ENCODE data around the gene ZSCAN2. TPM values are rescaled to one million over a fixed set of nuclear protein-coding genes. Genes with fewer than 3 reads are reported as not detected.

ZSCAN2 gene
- total RNA-seq, 1 donor from 2014 or later, result 26.6 TPM

DNA sequence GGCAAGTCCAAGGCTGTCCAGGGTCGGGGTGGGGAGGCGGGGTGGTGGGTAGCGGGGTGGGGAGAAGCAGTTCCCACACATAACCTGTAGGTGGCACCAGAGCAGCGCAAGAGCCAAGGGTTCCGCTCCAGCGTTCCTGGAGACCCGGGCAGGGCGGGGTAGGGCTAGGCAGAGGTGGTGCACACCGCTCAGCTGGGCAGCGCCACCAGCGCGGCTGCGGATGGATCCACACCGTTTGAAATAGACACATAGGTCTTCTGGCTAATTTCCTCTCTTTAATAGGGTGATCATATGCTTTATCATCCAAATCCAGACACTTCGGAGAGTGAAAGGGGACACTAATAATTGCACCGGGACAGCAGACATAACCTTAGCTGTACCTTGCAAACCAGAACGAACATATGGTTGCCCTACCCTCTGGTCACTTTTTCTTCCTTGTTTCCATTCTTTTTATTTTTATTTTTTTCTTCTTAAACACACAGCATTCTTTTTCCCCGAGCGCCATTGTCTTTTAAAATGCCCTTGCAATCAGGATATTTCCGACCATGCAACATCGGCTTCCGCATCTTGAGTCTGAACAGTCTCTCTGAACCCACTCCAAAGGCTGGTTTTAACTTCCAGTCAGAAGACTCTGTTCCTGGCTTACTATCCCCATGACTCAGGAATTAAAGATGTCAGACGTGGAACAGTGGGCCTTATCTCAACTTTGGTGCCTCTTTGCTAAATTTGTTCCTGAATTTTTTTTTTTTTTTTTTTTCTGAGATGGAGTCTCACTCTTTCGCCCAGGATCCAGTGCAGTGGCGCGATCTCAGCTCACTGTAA lies 12.5 kb upstream of the ZSCAN2 start:
- TF ChIP-seq, protein P1, sequence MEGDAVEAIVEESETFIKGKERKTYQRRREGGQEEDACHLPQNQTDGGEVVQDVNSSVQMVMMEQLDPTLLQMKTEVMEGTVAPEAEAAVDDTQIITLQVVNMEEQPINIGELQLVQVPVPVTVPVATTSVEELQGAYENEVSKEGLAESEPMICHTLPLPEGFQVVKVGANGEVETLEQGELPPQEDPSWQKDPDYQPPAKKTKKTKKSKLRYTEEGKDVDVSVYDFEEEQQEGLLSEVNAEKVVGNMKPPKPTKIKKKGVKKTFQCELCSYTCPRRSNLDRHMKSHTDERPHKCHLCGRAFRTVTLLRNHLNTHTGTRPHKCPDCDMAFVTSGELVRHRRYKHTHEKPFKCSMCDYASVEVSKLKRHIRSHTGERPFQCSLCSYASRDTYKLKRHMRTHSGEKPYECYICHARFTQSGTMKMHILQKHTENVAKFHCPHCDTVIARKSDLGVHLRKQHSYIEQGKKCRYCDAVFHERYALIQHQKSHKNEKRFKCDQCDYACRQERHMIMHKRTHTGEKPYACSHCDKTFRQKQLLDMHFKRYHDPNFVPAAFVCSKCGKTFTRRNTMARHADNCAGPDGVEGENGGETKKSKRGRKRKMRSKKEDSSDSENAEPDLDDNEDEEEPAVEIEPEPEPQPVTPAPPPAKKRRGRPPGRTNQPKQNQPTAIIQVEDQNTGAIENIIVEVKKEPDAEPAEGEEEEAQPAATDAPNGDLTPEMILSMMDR (IDR thresholded peaks at IDR 0.05; ENCODE audit: insufficient read depth, low read length, poor library complexity, severe bottlenecking), result peak; percentile 91
- no peak for DNase-seq (ENCODE audit: low read depth)
- no peaks in the 10 kb centered on the region for H3K36me3 ChIP-seq (ENCODE audit: control insufficient read depth, insufficient read depth, low read length)
- no peaks in the 10 kb centered on the region for H3K27me3 ChIP-seq (ENCODE audit: control insufficient read depth, insufficient read depth, low read length)
- H3K4me3 ChIP-seq (ENCODE audit: low read depth, low read length), result peak overlapping the region; percentile 10

DNA sequence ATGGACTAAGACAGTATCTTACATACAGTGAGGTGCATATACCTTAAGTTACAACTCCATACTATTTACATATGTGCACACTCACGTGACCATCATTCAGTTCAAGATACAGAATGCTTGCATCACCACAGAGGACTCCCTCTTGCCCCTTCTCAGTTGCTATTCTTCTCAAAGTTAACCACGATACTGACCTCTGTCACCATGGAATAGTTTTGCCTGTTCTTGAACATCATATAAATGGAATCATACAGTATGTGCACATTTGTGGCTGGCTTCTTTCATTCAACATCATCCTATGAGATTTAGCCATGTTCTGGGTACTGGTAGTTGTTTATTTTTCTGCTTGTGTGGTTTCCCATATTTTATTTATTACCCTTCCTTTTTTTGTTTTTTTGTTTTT lies 10.4 kb upstream of the ZSCAN2 start:
- TF ChIP-seq, protein P1 (IDR thresholded peaks at IDR 0.05; ENCODE audit: insufficient read depth, low read length, poor library complexity, severe bottlenecking), result no peak
- Histone ChIP-seq H3K36me3 (ENCODE audit: control insufficient read depth, insufficient read depth, low read length) (no peaks in the 10 kb centered on the region), H3K27me3 (ENCODE audit: control insufficient read depth, insufficient read depth, low read length) (peaks cover 2% of the 10 kb centered on the region), H3K4me3 (ENCODE audit: low read depth, low read length) (no peak overlapping the region)
- no peak for DNase-seq (ENCODE audit: low read depth)

DNA sequence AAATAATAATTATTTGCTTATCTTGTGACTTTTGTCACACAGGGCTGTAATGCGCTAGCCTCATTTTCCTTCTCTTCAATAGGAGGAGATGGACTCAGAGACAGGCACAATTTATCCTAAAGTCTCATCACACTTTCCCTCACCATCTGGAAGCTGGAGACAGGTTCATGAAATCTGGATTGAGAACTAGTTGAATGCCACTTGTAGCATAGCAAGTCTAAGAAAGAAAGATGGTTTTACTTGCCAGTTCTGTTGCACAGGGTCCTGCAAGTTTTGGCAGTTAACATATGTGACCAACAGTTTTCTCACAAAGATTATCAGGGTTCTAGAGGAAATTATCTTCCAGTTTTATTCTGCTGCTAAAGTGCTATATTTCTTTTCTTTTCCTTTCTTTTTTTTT lies 9.0 kb upstream of the ZSCAN2 start:
- no peaks in the 10 kb centered on the region for H3K36me3 ChIP-seq (ENCODE audit: control insufficient read depth, insufficient read depth, low read length)
- peaks cover 2% of the 10 kb centered on the region for H3K27me3 ChIP-seq (ENCODE audit: control insufficient read depth, insufficient read depth, low read length)
- TF ChIP-seq, protein P1 (IDR thresholded peaks at IDR 0.05; ENCODE audit: insufficient read depth, low read length, poor library complexity, severe bottlenecking), result no peak
- DNase-seq (ENCODE audit: low read depth), result no peak
- H3K4me3 ChIP-seq (ENCODE audit: low read depth, low read length), result no peak overlapping the region

DNA sequence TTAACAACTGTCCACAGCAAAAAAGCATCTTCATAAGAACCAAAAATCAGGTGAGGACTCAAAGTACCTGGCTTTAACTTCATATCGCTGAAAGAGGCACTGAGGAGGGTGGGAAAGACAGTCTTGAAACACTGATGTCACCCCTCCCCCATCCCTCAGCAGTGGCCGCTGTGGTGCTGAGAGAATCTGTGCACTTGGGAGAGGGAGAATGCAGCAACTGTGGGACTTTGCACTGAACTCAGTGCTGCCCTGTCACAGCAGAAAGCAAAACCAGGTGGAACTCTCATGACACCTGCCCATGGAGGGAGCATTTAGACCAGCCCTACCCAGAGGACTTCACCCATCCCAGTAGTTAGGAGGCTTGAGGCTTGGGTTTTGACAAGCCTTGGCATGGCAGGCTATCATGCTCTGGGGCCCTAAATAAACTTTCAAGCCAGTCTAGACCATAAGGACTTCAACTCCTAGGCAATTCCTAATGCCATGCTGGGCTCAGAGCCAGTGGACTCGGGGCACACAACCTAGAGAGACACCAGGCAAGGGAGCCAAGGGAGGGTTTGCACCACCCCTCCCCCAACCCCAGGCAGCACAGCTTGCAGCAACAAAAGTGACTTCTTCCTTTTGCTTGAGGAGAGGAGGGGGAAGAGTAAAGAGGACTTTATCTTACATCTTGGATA lies 6.1 kb upstream of the ZSCAN2 start:
- DNase-seq (ENCODE audit: low read depth), result no peak
- Histone ChIP-seq H3K36me3 (ENCODE audit: control insufficient read depth, insufficient read depth, low read length) (no peaks in the 10 kb centered on the region), H3K27me3 (ENCODE audit: control insufficient read depth, insufficient read depth, low read length) (peaks cover 2% of the 10 kb centered on the region), H3K4me3 (ENCODE audit: low read depth, low read length) (no peak overlapping the region)
- TF ChIP-seq, protein P1 (IDR thresholded peaks at IDR 0.05; ENCODE audit: insufficient read depth, low read length, poor library complexity, severe bottlenecking), result no peak

DNA sequence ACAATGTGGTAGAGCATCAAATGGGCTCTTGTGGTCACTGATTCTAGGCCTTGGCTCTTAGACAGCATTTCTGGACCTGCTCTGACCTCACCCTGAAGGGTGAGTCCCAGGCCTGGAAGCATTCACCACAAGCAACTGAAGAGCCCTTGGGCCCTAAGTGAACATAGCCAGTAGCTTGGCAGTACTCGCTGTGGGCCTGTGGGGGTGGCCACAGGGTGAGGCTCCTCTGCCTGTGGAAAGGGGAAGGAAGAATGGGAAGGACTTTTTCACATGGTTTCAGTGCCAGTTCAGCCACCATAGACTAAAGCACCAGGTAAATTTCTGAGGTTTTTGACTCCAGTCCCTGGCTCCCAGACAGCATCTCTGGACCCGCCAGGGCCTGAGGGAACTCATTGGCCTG lies 5.1 kb upstream of the ZSCAN2 start:
- Histone ChIP-seq H3K4me3 (ENCODE audit: low read depth, low read length) (no peak overlapping the region), H3K27me3 (ENCODE audit: control insufficient read depth, insufficient read depth, low read length) (peaks cover 2% of the 10 kb centered on the region), H3K36me3 (ENCODE audit: control insufficient read depth, insufficient read depth, low read length) (no peaks in the 10 kb centered on the region)
- DNase-seq (ENCODE audit: low read depth), result no peak
- TF ChIP-seq, protein P1 (IDR thresholded peaks at IDR 0.05; ENCODE audit: insufficient read depth, low read length, poor library complexity, severe bottlenecking), result no peak
